Astrocyte of the spinal cord (primary cell): ENCODE results near the gene ATP2A3.

Experiments
- DNase-seq: peaks from one replicate; pipeline ENCODE4 v3.0.0; 2011; ENCODE audit warnings: low read depth, low spot score
- H3K4me3 ChIP-seq: 2 replicates; pipeline ENCODE4 v1.5.1; 2011; ENCODE audit warnings: low read depth, mild to moderate bottlenecking, low read length, moderate library complexity
- CTCF ChIP-seq: IDR thresholded peaks from 2 replicates; pipeline ENCODE4 v1.5.1; 2012; ENCODE audit warnings: low read depth, mild to moderate bottlenecking, low read length, inconsistent platforms
- in situ Hi-C: cut with HindIII; loops from 2 replicates; pipeline ENCODE4 v1.10.0; 2017; ENCODE audit warnings: low sequenced_read_pairs

Gene ATP2A3

GRCh38 chr17:3978421-3979289, 14.4 kb upstream of the ATP2A3 start:
- no peak for TF ChIP-seq CTCF
- H3K4me3 ChIP-seq = no peak overlapping the region
- in situ Hi-C loops = no loop called here
- no peak for DNase-seq

- TF ChIP-seq CTCF = no peak
- DNase-seq = no peak
- H3K4me3 ChIP-seq = no peak overlapping the region
- in situ Hi-C loops = no loop called here
Observed at GRCh38 chr17:3977387-3977786, 13.2 kb upstream of the ATP2A3 start.

- no peak for DNase-seq
- no peak for TF ChIP-seq CTCF
- no peak overlapping the region for H3K4me3 ChIP-seq
- in situ Hi-C loops = no loop called here
Observed at GRCh38 chr17:3976675-3977171, 12.5 kb upstream of the ATP2A3 start.

- in situ Hi-C loops = no loop called here
- DNase-seq = no peak
- no peak for TF ChIP-seq CTCF
- H3K4me3 ChIP-seq = no peak overlapping the region
Observed at GRCh38 chr17:3974980-3975379, 10.7 kb upstream of the ATP2A3 start.

- no peak overlapping the region for H3K4me3 ChIP-seq
- TF ChIP-seq CTCF = no peak
- in situ Hi-C loops = no loop called here
- no peak for DNase-seq
Observed at GRCh38 chr17:3974138-3974687, 10.0 kb upstream of the ATP2A3 start.

- H3K4me3 ChIP-seq = no peak overlapping the region
- in situ Hi-C loops = no loop called here
- DNase-seq = no peak
- no peak for TF ChIP-seq CTCF
Observed at GRCh38 chr17:3973495-3974137, 9.4 kb upstream of the ATP2A3 start.
